OCI-LY3 (cell line): Measurements from ENCODE around the gene TSPAN31.

Source experiments
- H2AFZ ChIP-seq: fragments of 200-600, 300-600 bp; shearing (Covaris generic); 2 replicates; pipeline ENCODE4 v1.6.0; 2014; ENCODE audit warnings: antibody characterized with exemption, low read depth, low read length
- H3K27ac ChIP-seq: fragments of 200-600, 300-600 bp; sonication (generic); 2 replicates; pipeline ENCODE4 v1.5.1; 2014; ENCODE audit warnings: mild to moderate bottlenecking, low read length, moderate library complexity, mixed read lengths
- H3K27me3 ChIP-seq: fragments of 200-600, 300-600 bp; sonication (generic); 2 replicates; pipeline ENCODE4 v1.6.1; 2014; ENCODE audit warnings: low read depth, low read length, mixed read lengths
- H3K36me3 ChIP-seq: fragments of 200-600, 300-600 bp; sonication (generic); replicated peaks from 2 replicates; pipeline ENCODE3; 2014; ENCODE audit warnings: low read depth, low read length, mixed read lengths
- H3K4me1 ChIP-seq: fragments of 300-600, 200-600 bp; sonication (generic); 2 replicates; pipeline ENCODE4 v1.6.1; 2014; ENCODE audit warnings: low read length, mixed read lengths
- H3K4me2 ChIP-seq: fragments of 200-600, 300-600 bp; sonication (generic); 2 replicates; pipeline ENCODE4 v1.6.1; 2014; ENCODE audit warnings: low read length, mixed read lengths
- H3K4me3 ChIP-seq: fragments of 300-600, 200-600 bp; sonication (generic); 2 replicates; pipeline ENCODE4 v1.5.1; 2014; ENCODE audit warnings: antibody characterized with exemption, mild to moderate bottlenecking, low read length, moderate library complexity
- H3K79me2 ChIP-seq: fragments of 300-600, 200-600 bp; shearing (Covaris generic); 2 replicates; pipeline ENCODE4 v1.6.1; 2014; ENCODE audit warnings: mild to moderate bottlenecking, low read length, mixed read lengths
- H3K9ac ChIP-seq: fragments of 300-600, 200-600 bp; shearing (Covaris generic); 2 replicates; pipeline ENCODE4 v1.6.0; 2014; ENCODE audit warnings: mild to moderate bottlenecking, low read length, moderate library complexity
- H3K9me3 ChIP-seq: fragments of 200-600, 300-600 bp; shearing (Covaris generic); 2 replicates; pipeline ENCODE4 v1.6.1; 2014; ENCODE audit warnings: low read length, mixed read lengths; ENCODE audit not compliant: insufficient read depth
- H4K20me1 ChIP-seq: fragments of 200-600, 300-600 bp; sonication (generic); 2 replicates; pipeline ENCODE4 v1.6.1; 2016; ENCODE audit warnings: low read length, mixed read lengths; ENCODE audit not compliant: insufficient read depth
- EZH2phosphoT487 ChIP-seq: fragments of 200-600 bp; shearing (Covaris generic); IDR thresholded peaks from 2 replicates; pipeline ENCODE4 v1.6.1; 2018; ENCODE audit warnings: antibody characterized with exemption, mixed run types, low read depth
- TF ChIP-seq, protein P1 (sequence below): fragments of 200-600, 300-600 bp; sonication (generic); IDR thresholded peaks from 2 replicates; pipeline ENCODE4 v1.5.1; 2014; ENCODE audit warnings: antibody characterized with exemption, low read length, low read depth

TSPAN31 gene

DNA sequence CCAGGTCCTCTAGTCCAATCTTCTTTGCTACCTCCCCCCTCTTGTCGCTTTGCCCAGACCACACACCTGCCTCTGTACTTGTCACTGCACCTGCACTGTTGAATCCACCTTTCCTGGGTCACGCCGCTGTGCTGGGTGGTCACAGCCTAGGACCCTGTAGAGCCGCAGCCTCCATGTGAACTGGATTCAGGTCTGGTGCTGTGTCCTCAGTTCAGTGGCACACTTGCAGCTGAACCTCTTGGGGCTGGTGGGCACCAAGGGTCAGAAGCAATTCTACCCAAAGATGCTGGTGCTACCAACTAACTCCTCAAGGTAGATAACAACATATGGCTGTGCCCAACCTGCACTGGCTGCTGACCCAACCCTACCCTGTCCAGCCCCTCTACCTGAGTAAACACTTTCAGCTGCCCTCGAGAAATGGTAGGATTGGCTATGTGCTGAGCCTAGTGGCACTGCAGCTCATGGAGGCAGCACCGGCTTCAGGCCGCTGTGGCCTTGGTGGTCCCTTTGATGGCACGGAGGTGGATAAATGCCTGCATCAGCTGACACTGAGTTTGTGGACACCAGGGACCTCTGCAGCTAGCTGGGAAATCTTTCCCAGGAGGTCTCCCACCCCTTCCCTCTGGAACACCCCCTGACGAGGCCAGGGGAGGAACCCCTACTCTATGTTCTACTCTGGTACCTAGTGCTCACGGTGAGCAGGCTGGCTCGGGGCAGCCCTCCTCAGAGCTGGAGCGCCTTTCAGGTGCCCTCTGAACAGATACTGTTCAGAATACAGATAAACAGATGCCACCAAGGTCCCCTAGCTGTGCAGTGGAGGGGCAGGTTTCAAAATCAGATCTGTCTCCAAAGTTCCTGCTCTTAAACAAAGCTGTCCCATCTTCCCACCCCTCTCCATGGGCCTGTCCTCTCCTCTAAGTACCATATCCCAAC is 20.6 kb upstream of the TSPAN31 start:
- TF ChIP-seq, protein P1, sequence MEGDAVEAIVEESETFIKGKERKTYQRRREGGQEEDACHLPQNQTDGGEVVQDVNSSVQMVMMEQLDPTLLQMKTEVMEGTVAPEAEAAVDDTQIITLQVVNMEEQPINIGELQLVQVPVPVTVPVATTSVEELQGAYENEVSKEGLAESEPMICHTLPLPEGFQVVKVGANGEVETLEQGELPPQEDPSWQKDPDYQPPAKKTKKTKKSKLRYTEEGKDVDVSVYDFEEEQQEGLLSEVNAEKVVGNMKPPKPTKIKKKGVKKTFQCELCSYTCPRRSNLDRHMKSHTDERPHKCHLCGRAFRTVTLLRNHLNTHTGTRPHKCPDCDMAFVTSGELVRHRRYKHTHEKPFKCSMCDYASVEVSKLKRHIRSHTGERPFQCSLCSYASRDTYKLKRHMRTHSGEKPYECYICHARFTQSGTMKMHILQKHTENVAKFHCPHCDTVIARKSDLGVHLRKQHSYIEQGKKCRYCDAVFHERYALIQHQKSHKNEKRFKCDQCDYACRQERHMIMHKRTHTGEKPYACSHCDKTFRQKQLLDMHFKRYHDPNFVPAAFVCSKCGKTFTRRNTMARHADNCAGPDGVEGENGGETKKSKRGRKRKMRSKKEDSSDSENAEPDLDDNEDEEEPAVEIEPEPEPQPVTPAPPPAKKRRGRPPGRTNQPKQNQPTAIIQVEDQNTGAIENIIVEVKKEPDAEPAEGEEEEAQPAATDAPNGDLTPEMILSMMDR: no peak
- TF ChIP-seq EZH2phosphoT487: no peak
- Histone ChIP-seq H3K27me3 (no peaks in the 10 kb centered on the region), H3K4me2 (no peak overlapping the region), H3K4me1 (no peaks in the 10 kb centered on the region), H3K9ac (no peak overlapping the region), H3K27ac (no peak overlapping the region), H3K79me2 (no peaks in the 10 kb centered on the region), H2AFZ (no peak overlapping the region), H3K9me3 (no peaks in the 10 kb centered on the region), H4K20me1 (no peaks in the 10 kb centered on the region), H3K4me3 (no peak overlapping the region), H3K36me3 (peaks cover 19% of the 10 kb centered on the region)

DNA sequence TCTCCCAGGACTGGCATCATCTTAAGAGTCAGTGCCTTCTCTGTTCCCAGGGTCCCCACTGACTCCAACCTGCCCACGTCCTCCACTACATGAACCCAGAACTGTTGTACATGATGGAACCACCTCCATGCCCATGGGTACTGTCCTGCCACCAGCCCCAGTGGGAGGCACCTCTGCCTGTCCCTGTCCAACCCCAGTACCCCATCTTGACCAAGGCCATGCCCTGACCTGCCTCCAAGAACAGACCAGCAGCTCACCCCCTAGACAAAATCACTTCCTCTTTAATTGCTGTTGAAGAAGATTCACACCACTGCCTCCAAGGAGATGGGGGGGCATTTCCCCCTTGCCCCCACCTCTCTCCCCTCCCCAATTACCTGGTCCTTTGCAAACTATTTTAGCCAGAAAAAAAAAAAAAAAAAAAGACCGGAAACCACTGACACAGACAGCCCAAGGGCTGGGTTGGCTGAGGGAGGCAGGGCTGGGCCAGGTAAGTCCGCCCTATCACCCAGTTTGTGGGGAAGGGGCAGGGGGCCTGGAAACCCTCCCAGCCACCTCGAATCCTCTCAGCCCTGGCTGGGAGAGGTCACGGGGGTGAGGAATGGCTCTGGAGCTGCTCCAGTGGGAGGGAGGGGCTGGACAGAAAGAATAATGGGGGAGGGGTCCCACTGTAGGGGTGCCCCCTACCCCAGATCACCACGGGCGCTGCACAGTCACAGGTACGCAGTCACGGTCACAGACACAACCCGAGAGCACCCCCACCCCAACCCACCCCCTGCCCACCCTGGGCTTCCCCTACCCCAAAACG is 19.7 kb upstream of the TSPAN31 start:
- Histone ChIP-seq H4K20me1 (no peaks in the 10 kb centered on the region), H3K4me2 (no peak overlapping the region), H3K27ac (no peak overlapping the region), H3K36me3 (peaks cover 21% of the 10 kb centered on the region), H3K9me3 (no peaks in the 10 kb centered on the region), H3K9ac (no peak overlapping the region), H3K4me1 (no peaks in the 10 kb centered on the region), H2AFZ (no peak overlapping the region), H3K79me2 (no peaks in the 10 kb centered on the region), H3K4me3 (no peak overlapping the region), H3K27me3 (no peaks in the 10 kb centered on the region)
- no peak for TF ChIP-seq EZH2phosphoT487
- TF ChIP-seq, protein P1: no peak

DNA sequence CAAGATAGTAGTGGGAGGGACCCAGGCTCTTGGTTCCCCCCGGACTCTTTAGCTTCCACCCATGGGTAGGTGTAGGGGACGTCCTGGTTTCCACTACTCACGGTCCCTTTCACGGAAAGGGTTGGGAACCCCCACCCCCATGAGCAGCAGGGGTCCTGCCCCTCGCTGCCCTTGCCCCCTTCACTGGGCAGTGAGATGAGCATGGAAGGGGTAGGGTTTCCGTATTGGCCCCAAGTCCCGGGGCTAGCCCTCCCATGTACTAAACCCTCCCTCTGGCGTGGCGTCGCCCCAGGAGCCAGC is 19.0 kb upstream of the TSPAN31 start:
- no peaks in the 10 kb centered on the region for H3K27me3 ChIP-seq
- no peak overlapping the region for H3K27ac ChIP-seq
- no peaks in the 10 kb centered on the region for H3K79me2 ChIP-seq
- TF ChIP-seq, protein P1: no peak
- no peak for TF ChIP-seq EZH2phosphoT487
- H3K4me3 ChIP-seq: no peak overlapping the region
- no peaks in the 10 kb centered on the region for H3K9me3 ChIP-seq
- no peaks in the 10 kb centered on the region for H3K4me1 ChIP-seq
- no peak overlapping the region for H2AFZ ChIP-seq
- H3K4me2 ChIP-seq: no peak overlapping the region
- no peaks in the 10 kb centered on the region for H4K20me1 ChIP-seq
- no peak overlapping the region for H3K9ac ChIP-seq
- peaks cover 23% of the 10 kb centered on the region for H3K36me3 ChIP-seq
